Coronary artery (tissue), 2 donors: ENCODE results near the gene MINDY3.

Experiments
- DNase-seq: peaks from one replicate; pipeline ENCODE4 v3.0.0-alpha.2; 2017; ENCODE audit warnings: low spot score
- H3K27ac ChIP-seq, 2 donors: fragments of 200-600 bp; sonication (generic); one replicate each; pipeline ENCODE4 v1.5.1; 2016 to 2019
- H3K4me3 ChIP-seq: fragments of 200-600 bp; sonication (generic); 2 replicates; pipeline ENCODE4 v1.5.1; 2016; ENCODE audit warnings: mild to moderate bottlenecking, moderate library complexity
- TF ChIP-seq, protein P1 (sequence below): fragments of 200-600 bp; sonication (generic); IDR thresholded peaks from one replicate; pipeline ENCODE4 v1.5.1; 2019; ENCODE audit warnings: antibody characterized with exemption

The MINDY3 gene

DNA sequence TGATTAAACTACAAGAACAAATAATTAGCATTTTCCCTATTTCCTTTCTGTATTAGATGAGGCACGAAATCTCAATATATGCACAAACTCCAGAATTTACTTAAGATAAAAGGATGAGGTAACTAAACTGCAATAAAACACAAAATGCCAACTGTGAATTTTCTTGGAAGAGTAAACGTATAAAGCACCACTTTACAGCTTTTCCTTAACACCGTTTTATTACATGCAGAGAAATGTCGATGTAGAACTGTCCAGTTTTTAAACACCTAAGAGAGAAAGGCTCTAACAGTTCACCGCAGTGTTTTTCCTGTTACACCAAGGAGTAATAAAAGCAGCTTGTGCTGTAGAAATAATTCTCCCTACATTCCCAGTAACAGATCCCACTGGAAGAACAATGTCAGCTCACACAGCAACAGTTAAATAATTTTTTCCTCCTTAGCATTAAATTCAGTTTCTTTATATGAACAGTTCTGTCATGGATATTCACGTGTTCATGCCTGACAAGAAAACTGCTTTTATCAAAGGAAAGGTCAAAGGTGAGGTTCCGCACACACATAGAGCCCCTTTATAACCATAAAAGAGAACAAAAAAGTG lies 52.0 kb downstream of the MINDY3 start:
- DNase-seq: no peak
- TF ChIP-seq, protein P1, sequence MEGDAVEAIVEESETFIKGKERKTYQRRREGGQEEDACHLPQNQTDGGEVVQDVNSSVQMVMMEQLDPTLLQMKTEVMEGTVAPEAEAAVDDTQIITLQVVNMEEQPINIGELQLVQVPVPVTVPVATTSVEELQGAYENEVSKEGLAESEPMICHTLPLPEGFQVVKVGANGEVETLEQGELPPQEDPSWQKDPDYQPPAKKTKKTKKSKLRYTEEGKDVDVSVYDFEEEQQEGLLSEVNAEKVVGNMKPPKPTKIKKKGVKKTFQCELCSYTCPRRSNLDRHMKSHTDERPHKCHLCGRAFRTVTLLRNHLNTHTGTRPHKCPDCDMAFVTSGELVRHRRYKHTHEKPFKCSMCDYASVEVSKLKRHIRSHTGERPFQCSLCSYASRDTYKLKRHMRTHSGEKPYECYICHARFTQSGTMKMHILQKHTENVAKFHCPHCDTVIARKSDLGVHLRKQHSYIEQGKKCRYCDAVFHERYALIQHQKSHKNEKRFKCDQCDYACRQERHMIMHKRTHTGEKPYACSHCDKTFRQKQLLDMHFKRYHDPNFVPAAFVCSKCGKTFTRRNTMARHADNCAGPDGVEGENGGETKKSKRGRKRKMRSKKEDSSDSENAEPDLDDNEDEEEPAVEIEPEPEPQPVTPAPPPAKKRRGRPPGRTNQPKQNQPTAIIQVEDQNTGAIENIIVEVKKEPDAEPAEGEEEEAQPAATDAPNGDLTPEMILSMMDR: no peak
- Histone ChIP-seq H3K4me3 (no peak overlapping the region), H3K27ac (no peak overlapping the region)

- Histone ChIP-seq H3K4me3 (no peak overlapping the region), H3K27ac (no peak overlapping the region)
- no peak for DNase-seq
- TF ChIP-seq, protein P1: no peak
Observed at GRCh38 chr10:15805395-15806058, 54.8 kb downstream of the MINDY3 start.

DNA sequence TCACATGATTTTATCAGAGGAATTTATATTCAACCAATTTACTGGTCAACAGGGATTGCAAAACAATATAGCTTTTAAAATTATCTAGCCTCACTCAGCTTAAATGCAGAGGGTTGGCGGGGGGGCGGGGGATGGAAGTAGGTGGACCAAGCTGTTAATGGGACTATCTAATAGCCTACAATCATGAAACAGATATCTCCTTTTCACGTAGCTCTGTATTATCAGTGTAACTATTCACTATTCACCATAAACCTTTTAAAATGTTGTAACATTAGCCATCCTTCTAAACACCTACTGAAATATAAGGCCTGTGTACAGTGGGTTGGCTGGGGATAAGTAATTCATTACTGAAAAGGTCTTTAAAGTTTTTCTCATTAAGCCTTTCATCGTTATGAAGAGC lies 56.2 kb downstream of the MINDY3 start:
- H3K4me3 ChIP-seq: no peak overlapping the region
- TF ChIP-seq, protein P1: no peak
- H3K27ac ChIP-seq: no peak overlapping the region
- DNase-seq: no peak

DNA sequence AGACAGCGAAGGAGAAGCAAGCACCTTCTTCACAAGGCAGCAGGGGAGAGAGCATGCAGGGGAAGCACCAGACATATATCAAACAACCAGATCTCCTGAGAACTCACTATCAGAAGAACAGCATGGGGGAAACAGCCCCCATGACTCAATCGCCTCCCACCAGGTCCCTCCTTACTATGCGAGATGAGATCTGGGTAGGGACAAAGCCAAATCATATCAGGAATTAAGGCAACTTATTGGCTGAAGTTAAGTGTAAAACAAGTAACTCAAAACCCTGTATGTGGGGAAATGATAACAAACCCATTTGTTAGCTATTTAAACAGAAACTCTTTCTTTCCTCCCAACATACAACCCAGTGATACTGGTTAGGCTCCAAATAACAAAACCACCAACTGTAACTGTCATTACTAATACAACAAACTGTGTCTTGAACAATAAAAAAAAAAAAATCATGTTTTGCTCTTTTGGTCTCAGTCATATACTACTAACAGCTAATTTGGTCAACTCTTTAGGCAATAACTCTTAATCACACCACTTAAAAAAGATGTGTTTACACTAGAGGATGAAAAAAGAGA lies 57.8 kb downstream of the MINDY3 start:
- Histone ChIP-seq H3K27ac (no peak overlapping the region), H3K4me3 (no peak overlapping the region)
- TF ChIP-seq, protein P1: no peak
- no peak for DNase-seq

- TF ChIP-seq, protein P1: no peak
- Histone ChIP-seq H3K4me3 (no peak overlapping the region), H3K27ac (no peak overlapping the region)
- DNase-seq: no peak
Observed at GRCh38 chr10:15801641-15802040, 58.7 kb downstream of the MINDY3 start.

GRCh38 chr10:15801147-15801546 lies 59.2 kb downstream of the MINDY3 start:
- TF ChIP-seq, protein P1: no peak
- Histone ChIP-seq H3K27ac (no peak overlapping the region), H3K4me3 (no peak overlapping the region)
- no peak for DNase-seq

DNA sequence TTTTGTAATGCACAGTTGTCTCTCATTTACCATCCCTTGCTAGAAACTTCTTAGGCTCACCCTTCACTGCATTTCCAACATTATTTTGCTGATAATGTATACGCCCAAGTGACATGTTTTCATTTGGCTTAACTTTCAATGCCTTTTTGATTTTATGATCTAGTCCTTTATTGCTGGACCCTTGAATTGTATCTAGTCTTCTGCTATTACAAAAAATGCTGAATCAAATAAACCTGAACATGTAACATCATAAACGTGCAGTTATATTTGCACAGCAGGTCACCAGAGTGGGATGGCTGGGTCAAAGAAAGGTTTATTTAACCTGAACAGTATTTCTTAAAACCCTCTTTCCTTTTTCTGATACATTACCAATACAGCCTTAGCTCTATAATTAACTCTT lies 63.0 kb downstream of the MINDY3 start:
- Histone ChIP-seq H3K27ac (no peak overlapping the region), H3K4me3 (no peak overlapping the region)
- TF ChIP-seq, protein P1: no peak
- no peak for DNase-seq
